Measurements from ENCODE around the gene CHAT.
"Not testable (repeated sequence)": the region's sequence is repeated elsewhere in the genome, so short reads cannot be mapped to it uniquely, and the experiment has no call there.

CHAT gene

DNA sequence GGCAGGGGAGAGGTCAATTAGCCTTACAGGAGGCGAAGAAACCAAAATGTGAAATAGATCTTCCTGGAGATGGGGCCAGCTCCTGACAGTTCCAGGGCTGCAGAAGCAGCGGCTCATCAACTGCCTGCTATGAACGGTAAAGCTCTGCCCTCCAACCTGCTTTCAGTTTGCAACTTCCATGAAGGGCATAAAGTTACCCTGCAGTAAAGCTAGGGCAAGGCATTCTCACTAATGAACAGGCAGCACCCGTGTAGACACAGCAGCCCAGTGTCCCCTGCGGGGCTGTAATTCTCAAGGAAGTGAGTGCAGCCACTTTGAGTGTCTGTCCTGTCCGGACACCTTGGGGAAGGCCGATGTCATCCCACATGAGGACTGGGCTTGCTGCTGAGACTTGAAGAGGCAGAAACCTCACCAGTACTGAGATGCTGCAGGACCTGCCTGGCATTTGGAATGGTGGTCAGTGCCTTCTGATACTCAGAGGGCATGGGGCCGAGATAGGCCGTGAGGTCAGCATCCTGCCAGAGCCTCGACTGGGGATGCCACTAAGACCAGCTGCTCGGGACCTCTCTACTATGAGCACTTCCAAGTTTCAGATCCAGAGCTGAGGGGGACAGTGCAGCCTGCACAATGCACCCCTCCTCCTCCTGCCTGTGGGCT is 39.6 kb downstream of the CHAT start:
- DNase-seq = no peak

DNA sequence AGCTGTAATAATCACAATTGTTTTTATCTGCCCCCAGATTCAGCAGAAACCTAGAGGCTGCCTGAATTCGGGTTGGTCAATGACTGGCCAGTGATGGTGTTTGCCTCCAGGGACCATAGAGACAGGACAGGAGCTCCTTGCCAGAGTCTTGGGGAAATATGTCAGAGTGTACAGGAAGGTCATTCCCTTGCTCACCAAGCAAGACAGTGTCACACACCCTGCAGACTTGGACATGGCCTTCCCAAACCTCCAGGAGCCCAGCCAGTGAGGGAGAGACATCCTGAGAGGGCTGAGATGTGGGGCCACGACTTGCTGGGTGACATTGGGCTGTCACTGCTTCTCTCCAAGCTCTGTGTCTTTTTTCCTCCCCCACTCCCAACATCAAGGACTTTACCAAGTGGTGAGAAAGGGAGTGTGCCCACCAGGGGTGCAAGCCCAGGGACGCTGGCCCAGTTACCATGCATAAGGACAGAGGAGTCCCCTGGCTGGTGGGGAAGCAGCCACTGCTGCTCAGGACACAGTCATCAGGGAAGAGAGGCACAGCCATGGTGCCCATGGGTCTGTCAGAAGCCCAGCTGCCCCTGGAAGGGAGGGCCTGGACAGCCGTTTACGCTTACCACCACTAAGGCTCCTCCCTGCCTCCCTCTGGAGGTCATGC is 40.3 kb downstream of the CHAT start:
- no peak for DNase-seq

DNA sequence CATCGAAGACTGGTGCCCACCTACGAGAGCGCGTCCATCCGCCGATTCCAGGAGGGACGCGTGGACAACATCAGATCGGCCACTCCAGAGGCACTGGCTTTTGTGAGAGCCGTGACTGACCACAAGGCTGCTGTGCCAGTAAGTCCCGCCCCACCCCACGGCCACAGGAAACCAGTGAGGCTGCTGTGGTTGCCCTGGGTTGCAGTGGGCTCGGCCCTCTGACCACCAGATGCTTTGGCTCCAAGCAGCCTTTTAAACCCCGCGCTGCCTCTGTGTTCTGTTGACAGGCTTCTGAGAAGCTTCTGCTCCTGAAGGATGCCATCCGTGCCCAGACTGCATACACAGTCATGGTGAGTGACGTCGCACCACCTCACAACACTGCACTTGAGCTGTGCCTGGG is 41.3 kb downstream of the CHAT start:
- DNase-seq = no peak

DNA sequence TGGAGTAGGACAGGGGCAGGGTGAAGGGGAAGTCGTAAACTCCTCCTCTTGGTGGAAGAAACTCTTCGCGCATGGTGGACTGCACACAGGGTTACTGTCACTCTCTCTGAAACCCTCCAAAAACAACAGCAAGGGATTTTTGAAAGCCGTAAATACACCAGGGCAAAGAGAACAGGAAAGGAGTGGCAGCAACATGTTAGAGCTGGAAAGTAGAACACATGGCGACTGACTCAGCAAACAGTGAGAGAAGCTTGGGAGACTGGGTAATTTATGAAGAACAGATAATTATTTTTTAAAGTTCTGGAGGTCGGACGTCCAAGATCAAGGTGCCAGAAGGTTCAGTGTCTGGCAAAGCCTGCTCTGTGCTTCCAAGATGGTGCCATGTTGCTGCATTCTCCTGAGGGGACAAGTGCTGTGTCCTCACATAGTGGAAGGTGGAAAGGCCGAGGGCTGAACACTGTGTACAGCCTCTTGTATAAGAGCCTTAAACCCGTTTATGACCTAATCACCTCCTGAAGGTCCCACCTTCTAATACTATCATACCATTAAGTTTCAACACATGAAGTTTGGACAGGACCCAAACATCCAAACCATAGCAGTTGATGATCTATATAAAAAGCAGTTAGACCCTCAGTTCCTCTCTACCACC is 43.1 kb downstream of the CHAT start:
- DNase-seq = no peak

DNA sequence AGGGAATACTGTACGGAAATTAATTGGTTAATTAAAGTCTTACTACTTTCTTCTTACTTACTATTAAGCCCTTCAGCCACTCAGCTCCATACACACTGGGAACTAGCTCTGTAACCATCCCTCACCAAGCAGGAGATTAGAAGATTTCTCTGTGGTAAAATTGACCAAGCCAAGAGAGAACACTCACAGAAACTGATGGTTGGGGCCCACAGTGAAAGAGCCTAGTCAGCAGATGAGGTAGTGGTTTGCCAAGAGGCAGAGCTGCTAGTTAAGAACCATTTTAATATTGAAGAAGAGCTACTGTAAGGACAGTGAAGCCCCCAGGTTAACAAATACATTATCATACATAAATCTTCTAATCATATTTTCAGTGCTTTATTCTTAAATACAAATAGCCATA is 43.8 kb downstream of the CHAT start:
- no peak for DNase-seq

DNA sequence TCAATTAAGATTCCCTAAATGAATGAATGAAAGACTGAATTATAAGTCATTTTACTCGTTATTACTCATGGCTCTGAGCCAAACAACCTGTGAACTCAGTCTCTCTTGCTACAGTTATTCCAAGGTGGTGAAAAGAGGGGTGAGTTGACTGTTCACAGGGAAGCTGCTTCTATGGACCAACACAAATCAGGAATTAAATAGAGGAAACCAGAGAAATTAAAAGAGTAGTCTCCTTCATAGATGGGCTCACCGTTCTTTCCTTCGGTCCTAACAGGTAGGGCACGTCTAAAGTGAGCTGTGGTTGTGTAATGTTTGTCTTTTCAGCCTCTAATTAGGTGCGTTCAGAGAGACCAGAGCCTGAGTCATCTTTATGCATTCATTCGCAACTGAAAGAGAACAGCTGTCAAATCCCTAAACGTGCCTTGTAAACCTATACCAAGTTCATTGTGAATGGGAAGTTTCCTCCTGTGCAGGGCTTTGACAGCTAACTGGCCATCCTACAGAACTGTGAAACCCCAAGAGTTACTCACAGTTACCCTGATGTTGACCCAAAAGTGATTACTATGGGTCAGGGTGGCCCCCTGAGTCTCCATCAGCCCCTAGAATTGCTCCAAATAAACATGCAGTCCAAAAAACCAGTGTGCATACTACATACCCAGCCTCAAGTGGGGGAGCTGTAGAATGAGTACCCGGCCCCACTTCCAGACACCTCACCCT is 47.5 kb downstream of the CHAT start:
- no peak for DNase-seq

DNA sequence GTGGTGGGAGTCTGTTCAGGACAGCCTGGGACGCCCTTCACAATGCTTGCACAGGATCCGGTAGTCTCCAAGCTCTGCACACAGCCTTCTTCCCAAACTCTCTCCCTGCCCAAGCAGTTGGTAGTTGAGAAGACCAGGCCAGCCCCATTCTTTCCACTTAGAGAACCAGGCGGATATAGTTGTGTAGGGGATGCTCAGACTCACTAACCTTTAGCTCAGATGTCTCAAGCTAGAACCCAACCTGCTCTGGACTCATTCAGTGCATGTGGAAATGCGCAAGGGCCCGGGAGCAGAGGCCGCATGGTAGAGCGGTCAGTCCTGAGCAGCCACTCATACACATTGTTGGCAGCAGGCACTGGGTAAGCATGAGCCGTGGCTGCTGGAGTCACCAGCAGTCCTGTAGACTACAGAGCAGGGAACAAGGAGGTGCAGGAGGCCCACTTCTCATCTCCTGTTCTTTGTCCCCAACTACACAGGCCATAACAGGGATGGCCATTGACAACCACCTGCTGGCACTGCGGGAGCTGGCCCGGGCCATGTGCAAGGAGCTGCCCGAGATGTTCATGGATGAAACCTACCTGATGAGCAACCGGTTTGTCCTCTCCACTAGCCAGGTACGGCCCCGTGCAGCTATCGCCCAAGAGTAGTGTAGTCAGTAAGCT is 48.5 kb downstream of the CHAT start:
- DNase-seq = no peak

DNA sequence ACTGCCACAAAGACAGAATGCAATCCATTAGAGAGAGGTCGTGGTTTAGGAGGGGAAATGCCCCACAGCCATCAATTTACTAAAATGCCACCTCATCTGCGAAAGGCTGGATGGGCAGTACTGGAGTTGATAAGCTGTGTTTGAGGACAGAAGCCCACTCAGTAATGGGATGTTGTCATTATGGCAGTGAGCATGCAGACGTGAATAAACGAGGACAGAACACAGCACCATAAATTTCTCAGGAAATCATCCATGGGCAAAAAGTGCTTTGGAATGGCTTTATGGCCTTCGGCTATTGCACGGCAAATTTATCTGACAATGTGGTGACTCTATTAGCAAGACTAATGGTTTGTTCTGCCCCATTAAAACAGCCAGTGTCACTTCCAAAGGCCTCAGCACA is 49.8 kb downstream of the CHAT start:
- no peak for DNase-seq

DNA sequence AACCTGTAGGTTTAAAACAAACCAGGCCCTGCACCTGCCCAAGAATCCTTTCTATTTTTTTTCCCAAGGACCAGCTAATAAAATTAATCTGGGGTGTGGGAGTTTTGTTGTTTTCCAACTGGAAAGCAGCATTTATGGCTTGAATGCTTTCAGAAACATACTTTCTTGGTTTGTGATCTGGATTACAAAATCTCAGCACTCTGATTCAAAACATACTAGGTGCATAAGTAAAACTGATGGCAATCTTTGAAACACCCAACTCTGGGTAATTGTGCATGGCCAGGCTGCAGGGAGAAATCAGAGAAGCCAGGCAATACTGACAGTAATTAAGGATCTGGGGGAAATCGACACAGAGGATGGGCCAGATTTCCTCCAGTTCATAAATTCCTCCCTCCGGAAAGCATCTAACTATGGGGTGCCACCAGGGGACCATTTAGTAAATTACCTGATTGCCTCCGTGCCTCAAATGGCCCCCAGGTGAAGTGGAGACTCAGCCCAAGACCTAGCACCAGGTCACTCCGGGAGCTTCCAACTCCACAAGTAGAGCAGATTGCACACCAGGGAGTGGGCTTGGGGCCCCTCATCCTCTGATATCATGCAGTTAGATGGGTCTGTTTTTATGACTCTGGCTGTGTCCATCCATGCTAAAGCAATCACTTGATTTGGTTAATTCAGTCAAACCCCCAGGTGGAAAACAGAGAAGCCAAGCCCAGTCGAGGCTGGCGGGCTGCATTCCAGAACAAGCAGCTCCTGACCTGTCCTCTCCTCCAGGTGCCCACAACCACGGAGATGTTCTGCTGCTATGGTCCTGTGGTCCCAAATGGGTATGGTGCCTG is 50.4 kb downstream of the CHAT start:
- DNase-seq = no peak

DNA sequence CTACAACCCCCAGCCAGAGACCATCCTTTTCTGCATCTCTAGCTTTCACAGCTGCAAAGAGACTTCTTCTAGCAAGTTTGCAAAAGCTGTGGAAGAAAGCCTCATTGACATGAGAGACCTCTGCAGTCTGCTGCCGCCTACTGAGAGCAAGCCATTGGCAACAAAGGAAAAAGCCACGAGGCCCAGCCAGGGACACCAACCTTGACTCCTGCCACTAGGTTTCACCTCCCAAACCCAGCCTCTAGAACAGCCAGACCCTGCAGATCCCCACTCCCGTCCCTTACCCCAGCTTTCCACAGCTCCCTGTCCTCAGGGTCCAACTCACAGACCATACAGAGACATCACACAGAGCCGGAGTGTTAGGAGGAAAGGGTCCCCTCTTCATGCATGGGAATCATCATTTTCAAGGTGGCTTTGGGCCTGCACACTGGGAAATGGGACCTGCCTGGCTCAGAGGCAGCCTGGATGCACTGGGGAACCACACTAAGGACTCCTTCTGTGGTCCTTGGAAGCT is 51.1 kb downstream of the CHAT start:
- DNase-seq = no peak

DNA sequence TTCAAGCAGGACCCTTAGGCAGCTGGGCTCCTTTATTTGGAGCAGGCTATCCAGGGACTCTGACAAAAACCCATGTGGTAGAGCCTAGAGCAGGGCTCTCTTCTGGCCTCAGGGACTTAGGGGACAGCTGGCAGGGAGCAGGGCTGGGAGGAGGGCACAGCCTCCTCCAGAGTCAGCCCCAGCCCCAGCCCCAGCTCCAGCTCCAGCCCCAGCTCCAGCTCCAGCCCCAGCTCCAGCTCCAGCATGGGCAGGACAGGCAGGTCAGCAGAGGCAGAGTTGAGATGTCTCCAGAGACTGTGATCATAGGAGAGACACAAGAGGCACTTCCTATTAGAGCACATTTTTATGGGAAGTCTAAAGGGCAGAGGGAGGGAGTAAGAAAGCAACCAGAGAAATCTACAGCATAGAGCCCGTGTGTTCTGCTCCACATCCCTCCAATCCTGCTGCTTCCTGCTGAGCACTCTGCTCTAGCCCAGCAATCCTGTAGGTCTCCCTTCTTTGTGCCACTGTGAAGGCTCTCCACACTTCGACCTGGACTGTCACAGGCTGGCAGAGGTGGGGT is 52.3 kb downstream of the CHAT start:
- DNase-seq = no peak

DNA sequence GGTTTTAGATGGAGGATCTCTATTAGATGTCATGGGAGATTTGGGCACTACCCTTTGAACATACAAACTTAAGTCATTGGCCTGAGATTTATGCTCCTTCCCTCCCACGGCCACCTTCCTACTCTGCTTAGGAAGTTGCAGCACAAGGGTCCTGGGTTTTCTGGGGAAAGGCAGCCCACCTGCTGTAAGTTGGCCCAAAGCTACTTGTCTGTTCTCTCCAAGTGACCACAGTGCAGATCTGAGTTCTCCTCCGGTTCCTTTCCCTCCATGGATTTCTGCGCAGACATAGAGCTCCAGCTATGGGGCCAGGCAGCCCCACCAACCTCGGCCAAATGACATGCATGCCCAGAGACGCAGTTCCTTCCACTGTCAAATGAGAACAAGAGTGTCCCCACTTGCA is 52.8 kb downstream of the CHAT start:
- DNase-seq = no peak

DNA sequence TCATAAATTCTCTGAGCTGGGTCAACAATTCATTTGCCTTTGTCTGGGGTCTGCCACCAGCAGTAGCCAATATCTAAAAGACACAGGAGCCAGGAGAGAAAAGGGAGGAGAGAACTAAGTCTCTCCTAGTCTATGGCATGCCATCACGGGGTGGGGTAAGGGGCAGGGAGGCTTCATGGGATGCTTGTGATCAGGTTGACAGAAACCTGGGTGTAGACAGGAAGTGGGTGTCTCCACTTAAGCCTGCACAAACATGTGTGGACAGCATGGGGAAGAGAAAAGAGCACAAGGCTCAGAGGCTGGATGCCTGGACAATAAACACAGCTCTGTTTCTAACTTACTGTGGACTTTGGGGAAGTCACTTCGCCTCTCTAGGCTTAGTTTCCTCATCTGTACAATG is 54.2 kb downstream of the CHAT start:
- no peak for DNase-seq

DNA sequence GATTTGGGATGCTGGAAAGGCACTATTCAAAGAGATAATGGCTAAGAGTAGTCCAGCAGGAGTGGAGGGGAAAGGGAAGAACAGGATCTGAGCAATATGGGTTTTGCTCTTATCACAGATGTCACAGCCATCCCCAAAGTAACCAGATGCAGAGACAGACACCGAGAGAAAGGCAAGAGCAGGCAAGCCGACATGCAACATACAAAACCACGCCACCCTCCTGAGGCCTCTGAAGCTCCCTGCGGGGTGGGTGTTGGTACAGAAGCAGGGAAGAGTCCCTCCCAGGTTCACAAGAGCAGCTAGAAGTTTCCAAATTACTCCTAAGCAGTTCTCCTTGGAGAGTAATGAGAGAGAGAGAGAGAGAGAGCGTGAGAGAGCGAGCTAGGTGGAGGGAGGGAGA is 54.8 kb downstream of the CHAT start:
- DNase-seq = no peak

DNA sequence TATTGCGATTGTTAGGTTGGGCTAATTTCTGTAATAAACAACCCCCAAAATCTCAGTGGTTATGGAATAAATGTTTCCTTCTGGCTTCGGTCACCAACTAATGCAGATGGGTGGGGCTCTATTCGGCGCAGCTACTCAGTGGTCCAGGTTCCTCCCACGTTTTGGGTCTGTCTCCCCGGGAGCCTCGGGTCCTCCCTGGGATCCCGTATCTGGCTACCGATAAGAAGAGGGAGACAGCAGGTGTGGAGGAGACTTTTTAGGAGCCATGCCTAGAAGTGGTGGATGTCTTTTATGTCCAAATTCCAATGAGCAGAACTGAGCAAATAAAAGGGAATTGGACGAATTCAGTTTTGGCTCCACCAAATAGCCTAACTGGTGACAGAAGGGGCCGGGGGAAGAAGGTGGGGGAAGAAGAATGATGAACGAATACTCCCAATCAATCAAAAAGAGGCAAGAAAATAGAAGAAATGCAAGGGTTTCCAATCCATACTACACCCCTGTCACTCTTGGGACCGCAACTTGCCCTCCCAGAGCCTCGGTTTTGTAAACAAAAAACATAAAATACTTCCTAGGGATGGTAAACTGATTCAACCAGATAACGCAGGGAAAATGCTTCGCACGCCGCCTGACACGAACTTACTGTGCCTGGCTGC is 65.1 kb downstream of the CHAT start:
- DNase-seq = no peak

DNA sequence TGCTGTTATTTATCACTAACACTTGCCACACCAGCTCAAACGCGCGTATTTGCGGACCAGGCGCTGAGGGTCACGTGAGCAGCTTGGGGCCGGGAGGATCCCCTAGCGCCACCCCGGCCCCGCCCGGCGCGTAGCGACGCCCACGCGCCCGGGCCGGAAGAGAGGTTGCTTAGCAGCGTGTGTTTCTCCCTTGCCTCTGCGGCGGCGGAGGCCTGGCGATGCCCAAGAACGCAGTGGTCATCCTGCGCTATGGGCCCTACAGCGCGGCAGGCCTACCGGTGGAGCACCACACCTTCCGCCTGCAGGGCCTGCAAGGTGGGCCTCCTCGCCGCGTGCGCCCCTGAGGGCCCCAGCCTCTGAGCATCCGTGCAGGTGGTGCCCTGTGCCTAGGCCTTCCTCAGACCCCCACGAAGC is 65.7 kb downstream of the CHAT start, which contains the start of gene C10orf53:
Gene C10orf53 (plus strand): TSS at position 172 of the 414 bp plus-strand sequence. CDS start 47 bp downstream, at position 219.
- peak; percentile 32 for DNase-seq

DNA sequence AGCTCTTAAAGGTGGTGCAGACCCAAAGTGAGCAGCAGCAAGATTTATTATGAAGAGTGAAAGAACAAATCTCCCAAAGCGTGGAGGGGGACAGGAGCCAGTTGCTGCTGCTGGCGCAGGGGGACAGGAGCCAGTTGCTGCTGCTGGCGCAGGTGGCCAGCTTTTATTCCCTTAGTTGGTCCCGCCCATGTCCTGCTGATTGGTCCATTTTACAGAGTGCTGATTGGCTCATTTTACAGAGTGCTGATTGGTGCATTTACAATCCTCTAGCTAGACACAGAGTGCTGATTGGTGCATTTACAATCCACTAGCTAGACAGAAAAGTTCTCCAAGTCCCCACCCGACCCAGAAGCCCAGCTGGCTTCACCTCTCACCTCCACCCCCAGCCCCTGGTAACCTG is 68.6 kb downstream of the CHAT start:
- not testable (repeated sequence) for DNase-seq

DNA sequence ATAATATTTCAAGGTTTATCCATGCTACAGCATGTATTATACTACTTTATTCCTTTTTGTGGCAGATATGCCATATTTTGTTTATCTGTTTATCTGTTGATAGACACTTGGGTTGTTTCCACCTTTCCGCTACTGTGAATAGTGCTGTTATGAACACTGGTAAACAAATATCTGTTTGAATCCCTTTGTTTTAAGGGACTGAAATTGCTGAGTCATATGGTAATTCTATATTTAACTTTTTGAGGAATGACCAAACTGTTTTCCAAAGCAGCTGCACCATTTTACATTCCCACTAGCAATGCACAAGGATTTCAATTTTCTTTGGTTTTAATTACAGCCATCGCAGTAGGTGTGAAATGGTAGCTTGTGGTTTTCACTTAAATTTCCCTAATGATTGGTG is 69.0 kb downstream of the CHAT start:
- DNase-seq = no peak

DNA sequence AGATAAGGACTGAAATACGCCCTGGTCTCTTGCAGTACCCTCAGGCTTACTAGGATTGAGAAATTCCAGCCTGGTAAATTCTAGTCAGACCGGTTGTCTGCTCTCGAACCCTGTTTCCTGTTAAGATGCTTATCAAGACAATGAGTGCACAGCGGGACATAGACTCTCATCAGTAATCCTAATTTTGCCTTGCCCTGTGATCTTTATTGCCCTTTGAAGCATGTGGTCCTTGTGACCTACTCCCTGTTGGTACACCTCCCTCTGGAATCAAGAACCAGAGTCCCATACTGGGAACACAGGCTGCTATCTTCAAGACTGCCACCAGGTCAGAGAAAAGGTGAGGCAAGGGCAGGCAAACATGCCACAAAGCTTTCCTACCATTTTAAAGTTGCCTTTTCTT is 72.8 kb downstream of the CHAT start:
- DNase-seq = no peak

DNA sequence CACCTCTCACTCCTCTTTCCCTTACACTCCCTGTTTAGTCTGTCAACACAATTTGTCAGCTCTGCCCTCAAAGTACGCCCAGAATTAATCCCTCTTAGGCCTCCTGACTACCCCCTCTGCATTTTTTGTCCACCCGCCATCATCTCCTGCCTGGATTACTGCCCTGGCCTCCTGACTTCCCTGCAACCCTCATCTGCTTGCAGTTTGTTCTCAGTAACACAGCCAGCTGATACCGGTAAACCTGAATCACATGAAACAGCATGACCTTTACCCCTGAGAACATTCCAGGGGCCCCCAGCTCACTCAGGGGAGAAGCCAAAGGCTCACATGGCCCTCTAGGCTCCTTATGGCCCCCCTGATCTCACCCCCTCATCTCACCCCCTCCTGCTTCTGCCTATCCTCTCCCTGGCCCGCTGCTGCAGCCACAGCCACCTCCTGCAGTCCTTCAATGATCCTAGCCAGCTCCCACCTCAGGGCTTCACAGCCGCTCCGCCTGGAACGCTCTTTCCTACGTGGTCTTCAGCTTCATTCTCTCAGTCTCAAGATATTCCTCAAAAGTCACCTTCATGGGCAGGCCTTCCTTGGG is 74.5 kb downstream of the CHAT start:
- no peak for DNase-seq

DNA sequence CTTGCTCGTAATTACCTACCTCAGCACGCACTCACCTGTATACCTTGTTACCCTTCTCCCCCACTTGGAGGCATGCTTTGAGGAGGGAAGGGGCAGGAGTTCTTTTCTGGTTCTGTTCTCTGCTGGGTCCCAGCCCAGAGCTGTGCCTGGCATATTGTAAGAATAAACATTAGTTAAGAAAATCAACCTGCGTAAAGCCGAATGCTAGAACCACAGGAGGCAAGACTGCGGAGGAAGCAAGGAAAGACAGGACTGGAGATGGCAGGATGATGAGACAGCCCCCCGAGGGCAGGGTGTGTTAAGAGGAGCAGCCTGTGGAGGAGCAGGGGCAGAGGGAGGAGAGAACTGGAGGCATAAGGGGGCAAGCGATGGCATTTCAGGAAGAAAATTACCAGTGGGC is 75.1 kb downstream of the CHAT start:
- no peak for DNase-seq

Data from kidney glomerular epithelial cell (primary cell).